ENCODE measurements around the gene SOX10.
"Not testable (repeated sequence)": the region's sequence is repeated elsewhere in the genome, so short reads cannot be mapped to it uniquely, and the experiment has no call there.

The SOX10 gene

DNA sequence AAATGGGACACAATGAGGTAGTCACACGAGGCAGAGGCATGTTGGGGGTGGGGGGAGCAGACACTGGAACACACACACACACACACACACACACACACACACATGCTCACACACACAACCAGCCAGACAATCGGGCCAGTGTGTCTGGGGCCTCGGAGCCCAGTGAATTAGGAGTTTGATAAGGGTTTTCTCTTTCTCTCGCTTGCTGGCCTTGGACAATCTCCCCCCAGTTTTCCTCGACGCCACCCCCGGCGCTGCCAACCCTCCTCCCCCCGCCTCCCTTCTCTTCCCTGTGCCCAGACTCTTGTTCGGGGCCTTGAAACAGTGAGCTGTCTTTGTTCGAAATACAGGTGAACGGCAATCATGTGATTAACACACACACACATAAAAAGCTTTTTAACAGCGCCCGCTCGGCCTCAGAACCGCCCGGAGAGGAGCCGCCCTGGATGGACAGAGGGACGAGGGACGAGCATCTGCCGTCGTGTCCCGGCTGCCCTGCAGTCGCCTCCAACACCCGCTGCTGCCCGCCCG, 1.5 kb upstream of the SOX10 start:
- no peak for DNase-seq (ENCODE audit: low read depth in 2 of 2)

- DNase-seq (ENCODE audit: low read depth in 2 of 2): no peak
These were observed 763 bp upstream of the SOX10 start for GRCh38 chr22:37985050-37985585.

DNA sequence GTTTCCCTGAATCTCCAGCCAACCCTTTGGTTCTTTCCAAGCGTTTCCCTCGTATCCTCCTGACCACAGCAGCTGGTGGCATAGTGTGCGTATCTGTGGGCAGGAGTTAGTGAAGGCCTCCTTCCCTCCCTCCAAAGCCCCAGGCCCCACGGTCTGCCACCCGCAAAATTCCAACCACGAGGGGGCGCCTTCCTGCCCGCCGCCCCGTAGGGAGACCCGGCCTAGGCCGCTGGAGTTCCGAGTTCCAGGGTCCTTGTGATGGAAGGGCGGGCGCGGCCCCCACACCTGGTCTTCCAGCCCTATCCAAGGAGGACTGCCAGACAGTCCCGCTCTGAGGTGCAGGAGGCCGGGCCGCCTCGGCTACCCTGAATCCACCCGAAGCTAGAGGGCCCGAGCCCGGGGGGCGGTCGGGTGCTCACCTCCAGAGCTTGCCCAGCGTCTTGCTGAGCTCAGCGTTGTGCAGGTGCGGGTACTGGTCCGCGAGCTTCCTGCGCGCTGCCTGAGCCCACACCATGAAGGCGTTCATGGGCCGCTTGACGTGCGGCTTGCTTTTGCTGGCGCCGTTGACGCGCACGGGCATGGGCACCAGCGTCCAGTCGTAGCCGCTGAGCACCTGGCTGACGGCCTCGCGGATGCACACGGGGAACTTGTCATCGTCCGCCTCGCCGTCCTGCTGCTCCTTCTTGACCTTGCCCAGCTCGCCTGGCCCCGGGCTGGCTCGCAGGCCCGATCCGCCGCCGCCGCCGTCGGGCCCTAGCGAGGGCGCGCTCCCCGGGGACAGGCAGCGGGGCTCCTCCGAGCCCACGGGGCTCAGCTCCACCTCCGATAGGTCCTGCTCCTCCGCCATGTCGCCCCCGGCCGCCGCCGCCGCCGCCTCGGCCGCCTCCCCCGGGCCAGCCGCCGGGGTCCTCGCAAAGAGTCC, 1.2 kb downstream of the SOX10 start:
- no peak for DNase-seq (ENCODE audit: low read depth in 2 of 2)

- DNase-seq (ENCODE audit: low read depth in 2 of 2): no peak
These were observed 2.1 kb downstream of the SOX10 start for GRCh38 chr22:37982151-37982785.

GRCh38 chr22:37981282-37982011, 2.9 kb downstream of the SOX10 start:
- no peak for DNase-seq (ENCODE audit: low read depth in 2 of 2)

- no peak for DNase-seq (ENCODE audit: low read depth in 2 of 2)
These were observed 4.6 kb downstream of the SOX10 start for GRCh38 chr22:37979782-37980181.

DNA sequence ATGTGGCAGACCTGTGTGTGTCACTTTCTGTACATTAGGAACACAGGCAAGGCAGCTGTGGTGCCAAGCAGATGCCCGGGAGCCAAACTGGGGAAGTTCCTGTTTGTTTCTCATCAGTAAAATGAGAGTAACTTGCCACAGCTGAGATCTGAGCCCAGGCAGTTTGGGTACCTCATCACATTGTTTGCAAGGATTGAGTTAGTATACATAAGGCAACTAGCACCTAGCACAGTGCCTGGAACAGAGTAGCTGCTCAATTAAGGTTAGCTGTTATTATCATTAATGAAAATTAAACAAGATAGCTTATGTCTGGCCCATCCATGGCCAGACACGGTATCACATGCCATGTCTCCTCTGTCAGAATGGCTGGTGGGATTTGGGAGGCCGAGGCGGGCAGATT, 7.8 kb downstream of the SOX10 start:
- DNase-seq (ENCODE audit: low read depth in 2 of 2): no peak

DNA sequence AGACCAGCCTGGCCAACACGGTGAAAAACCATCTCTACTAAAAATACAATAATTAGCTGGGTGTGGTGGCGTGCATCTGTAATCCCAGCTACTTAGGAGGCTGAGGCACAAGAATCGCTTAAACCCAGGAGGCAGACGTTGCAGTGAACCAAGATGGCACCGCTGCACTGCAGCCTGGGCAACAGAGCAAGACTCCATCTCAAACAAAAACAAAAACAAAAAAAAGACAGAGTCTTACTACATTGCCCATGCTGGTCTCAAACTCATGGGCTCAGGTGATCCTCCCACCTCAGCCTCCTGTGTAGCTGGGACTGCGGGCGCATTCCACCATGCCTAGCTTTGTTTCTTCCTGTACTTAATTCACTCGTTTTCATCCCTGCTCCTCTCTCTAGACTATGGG, 8.3 kb downstream of the SOX10 start:
- DNase-seq (ENCODE audit: low read depth in 2 of 2): not testable (repeated sequence)

DNA sequence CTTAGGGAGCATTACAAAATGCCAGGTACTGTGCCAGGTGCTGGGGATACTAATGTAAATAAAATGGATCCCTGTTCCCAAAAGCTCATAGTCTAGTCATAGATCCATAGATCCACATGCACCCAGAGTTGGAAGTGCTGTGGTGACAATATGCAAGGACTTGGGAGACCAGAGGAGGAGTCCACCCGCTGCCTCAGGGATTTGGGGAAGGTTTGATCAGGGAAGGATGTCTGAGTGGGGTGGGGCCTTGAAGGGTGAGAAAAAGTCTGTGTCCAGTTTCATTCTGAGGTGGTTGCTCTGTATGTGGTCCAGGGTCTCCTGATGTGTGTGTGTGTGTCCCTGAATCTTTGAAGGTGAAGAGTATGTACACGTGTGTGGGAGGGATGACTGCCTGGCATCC, 9.2 kb downstream of the SOX10 start:
- no peak for DNase-seq (ENCODE audit: low read depth in 2 of 2)

- DNase-seq (ENCODE audit: low read depth in 2 of 2): no peak
These were observed 10.8 kb downstream of the SOX10 start for GRCh38 chr22:37973271-37974170.

GRCh38 chr22:37972527-37972926, 11.8 kb downstream of the SOX10 start:
- DNase-seq (ENCODE audit: low read depth in 2 of 2): no peak

DNA sequence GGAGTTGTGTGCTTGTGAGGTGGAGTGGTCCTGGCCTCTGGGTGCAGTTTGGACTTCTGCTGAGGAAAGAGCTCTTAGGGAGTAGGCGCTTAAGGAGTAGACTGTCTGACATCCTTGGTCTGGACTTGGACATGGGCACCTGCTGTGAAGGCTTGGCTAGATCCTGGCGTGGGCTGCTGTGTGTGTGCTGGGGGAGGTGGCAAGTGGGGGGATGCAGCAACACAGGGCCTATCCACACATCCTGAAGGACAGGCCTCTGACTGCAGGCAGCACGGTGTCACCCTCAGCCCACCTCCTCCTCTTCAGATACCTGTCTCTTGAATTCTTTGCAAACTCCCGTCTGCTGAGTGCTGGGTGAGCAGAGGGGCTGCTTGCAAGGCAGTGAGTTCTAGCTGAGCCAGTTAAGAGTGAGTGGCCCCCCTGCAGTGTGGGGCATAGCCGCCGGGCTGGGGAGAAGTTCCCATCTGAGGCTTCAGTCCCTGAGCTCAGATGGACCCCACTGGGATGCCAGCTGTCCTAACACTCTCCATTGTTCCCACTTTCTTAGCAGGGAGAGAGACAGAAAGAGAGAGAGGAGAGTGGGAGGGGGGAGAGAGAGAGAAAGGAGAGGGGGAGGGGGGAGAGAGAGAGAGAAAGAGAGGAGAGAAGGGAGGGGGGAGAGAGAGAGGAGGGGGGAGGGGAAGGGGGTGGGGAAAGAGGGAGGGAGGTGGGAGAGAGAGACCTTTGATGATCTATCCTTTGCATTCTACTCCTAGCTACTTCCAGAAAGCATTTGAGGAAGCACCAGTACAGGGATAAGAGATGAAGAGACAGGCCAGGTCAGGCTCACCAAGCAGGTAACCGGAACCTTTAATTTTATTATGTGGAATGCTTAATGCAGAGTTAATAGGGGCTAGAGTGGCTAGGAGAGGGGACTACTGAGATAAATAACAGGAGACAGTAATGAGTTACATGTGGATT, 12.6 kb downstream of the SOX10 start:
- DNase-seq (ENCODE audit: low read depth in 2 of 2): no peak

GRCh38 chr22:37970864-37971263, 13.5 kb downstream of the SOX10 start:
- no peak for DNase-seq (ENCODE audit: low read depth in 2 of 2)

DNA sequence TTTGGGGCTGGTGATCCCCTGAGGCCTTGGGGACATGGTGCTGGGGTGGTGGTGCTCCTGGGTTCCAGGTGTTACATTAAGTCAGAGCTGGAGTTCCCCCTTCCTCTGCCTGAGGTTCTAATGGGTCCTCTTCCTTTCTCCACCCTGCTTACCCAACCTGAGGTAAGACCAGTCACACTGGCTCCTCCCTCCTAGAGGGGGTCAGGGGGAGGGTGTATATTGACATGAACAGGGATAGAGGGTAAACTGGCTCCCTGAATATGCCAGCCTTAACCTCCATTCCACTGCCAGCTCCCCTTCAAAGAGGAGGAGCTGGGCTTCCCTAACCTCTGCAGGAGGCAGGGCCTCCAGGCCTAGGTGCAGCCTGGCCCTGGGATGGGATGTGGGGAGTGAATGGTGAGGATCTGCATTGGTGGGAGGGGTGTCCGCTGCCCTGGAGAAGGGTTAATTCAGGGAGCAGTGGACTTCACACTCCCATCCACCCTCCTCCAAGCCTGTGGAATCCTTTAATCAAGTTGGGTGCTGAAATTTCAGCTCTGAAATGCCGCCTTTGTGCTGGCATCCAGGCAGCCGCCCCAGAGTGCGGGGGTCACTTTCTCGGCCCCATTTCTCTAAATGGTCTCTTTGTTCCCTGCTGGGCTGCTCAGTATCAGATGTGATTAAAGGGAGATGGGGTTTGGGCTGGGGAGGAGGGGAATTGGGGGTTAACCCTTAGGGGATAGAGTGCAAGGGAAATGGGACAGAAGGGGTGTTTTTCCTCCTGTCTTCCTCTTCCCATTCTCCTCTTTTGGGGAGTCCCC, 15.7 kb downstream of the SOX10 start:
- DNase-seq (ENCODE audit: low read depth in 2 of 2): no peak

GRCh38 chr22:37967637-37968451, 16.5 kb downstream of the SOX10 start:
- DNase-seq (ENCODE audit: low read depth in 2 of 2): no peak

GRCh38 chr22:37967147-37967546, 17.2 kb downstream of the SOX10 start:
- no peak for DNase-seq (ENCODE audit: low read depth in 2 of 2)

DNA sequence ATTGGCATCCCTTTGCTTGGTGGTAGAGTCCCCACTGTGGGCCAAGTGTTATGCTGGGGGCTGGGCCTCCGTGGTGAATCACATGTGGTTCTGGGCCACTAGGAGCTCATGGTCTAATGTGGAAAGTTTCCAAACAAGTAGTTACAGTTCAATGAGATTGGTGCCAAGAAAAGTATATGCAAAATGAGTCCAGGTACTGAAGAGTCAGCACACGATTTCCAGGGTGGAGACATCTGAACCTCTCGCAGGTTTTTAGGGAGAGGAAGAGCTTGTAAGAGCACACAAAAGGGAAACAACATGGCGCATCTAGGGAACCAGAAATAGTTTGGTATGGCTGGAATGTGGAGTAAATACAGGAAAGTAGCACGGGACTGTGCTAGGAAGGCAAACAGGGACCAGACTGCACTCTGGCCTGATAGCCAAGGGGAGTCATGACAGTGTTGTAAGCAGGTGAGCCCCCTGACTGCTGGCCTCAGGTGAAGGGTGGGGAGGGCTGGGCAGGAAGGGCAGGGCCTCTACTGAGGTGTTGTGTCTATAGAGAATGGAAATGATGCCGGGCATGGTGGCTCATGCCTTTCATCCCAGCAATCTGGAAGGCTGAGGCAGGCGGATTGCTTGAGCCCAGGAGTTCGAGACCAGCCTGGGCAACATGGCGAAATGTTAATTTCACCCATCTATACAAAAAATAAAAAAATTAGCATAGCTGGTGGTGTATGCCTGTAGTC, 18.3 kb downstream of the SOX10 start:
- DNase-seq (ENCODE audit: low read depth in 2 of 2): no peak
